Fibroblast of lung (primary cell): ENCODE measurements around the gene SMAD3. TPM values are rescaled to one million over a fixed set of nuclear protein-coding genes. Genes with fewer than 3 reads are reported as not detected.

Source experiments
- DNase-seq, 2 donors: peaks; one replicate each; pipeline versions ENCODE4 v3.0.0 to v3.0.0-alpha.2; 2010; ENCODE audit warnings: low read depth in 2 of 2
- H2AFZ ChIP-seq: 2 replicates; pipeline ENCODE4 v1.5.1; 2012; ENCODE audit warnings: low read length, control low read depth, inconsistent platforms
- H3K27ac ChIP-seq: 2 replicates; pipeline ENCODE4 v1.5.1; 2011; ENCODE audit warnings: low read length, control low read depth; ENCODE audit not compliant: insufficient read depth
- H3K27me3 ChIP-seq: 2 replicates; pipeline ENCODE4 v1.5.1; 2011; ENCODE audit warnings: mild to moderate bottlenecking, low read length; ENCODE audit not compliant: control insufficient read depth, insufficient read depth
- H3K36me3 ChIP-seq: 2 replicates; pipeline ENCODE4 v1.5.1; 2011; ENCODE audit warnings: low read length; ENCODE audit not compliant: control insufficient read depth, insufficient read depth
- H3K4me1 ChIP-seq: 2 replicates; pipeline ENCODE4 v1.5.1; 2011; ENCODE audit warnings: low read length; ENCODE audit not compliant: control insufficient read depth, insufficient read depth; ENCODE audit errors: extremely low read depth
- H3K4me2 ChIP-seq: 2 replicates; pipeline ENCODE4 v1.5.1; 2011; ENCODE audit warnings: low read length, control low read depth; ENCODE audit not compliant: insufficient read depth; ENCODE audit errors: extremely low read depth
- H3K4me3 ChIP-seq, 4 experiments: fragments of 200-600 bp in 1 of 4; sonication (generic) in 1 of 4; replicated peaks in 1 of 4; 2 replicates each; pipeline ENCODE4 v1.5.1; 2011 to 2016; ENCODE audit warnings: low read length in 4 of 4, low read depth in 3 of 4, mild to moderate bottlenecking in 3 of 4, control low read depth in 2 of 4, inconsistent platforms in 1 of 4, mixed read lengths in 1 of 4; ENCODE audit not compliant: insufficient read depth in 1 of 4; ENCODE audit errors: control extremely low read depth in 1 of 4
- H3K79me2 ChIP-seq: 2 replicates; pipeline ENCODE4 v1.5.1; 2012; ENCODE audit warnings: mild to moderate bottlenecking, low read length, inconsistent platforms; ENCODE audit not compliant: control insufficient read depth, insufficient read depth
- H3K9ac ChIP-seq: 2 replicates; pipeline ENCODE4 v1.5.1; 2011; ENCODE audit warnings: mild to moderate bottlenecking, low read length, control low read depth; ENCODE audit not compliant: insufficient read depth
- H3K9me3 ChIP-seq: 2 replicates; pipeline ENCODE4 v1.5.1; 2012; ENCODE audit warnings: low read depth, low read length; ENCODE audit not compliant: control insufficient read depth, insufficient read depth
- H4K20me1 ChIP-seq: 2 replicates; pipeline ENCODE4 v1.5.1; 2011; ENCODE audit warnings: low read length; ENCODE audit not compliant: control insufficient read depth, insufficient read depth; ENCODE audit errors: extremely low read depth
- EZH2 ChIP-seq: IDR thresholded peaks from 2 replicates; pipeline ENCODE4 v1.5.1; 2012; ENCODE audit warnings: low read length, control low read depth, mild to moderate bottlenecking; ENCODE audit errors: missing control alignments
- polyA plus RNA-seq, 2 donors: library from polyadenylated mRNA; depleted of rRNA in 1 of 2; stranded (reverse) in 1 of 2; unstranded in 1 of 2; fragments of >200 nt; gene quantifications; 2 replicates each; pipeline ENCODE4 v1.2.1, GENCODE V29; 2011 to 2012; ENCODE audit warnings: missing spikeins in 1 of 2
- total RNA-seq: library from RNA; depleted of rRNA; stranded (reverse); fragments of >200 nt; gene quantifications from 2 replicates; pipeline ENCODE4 v1.2.1, GENCODE V29; 2014
- TF ChIP-seq, protein P1 (sequence below), 2 donors: IDR thresholded peaks in 1 of 2; conservative IDR thresholded peaks in 1 of 2; 1 replicate in 1 of 2; 2 replicates in 1 of 2; pipeline ENCODE4 v1.5.1; 2011 to 2012; ENCODE audit warnings: low read length in 2 of 2, control low read depth in 1 of 2, inconsistent platforms in 1 of 2, low read depth in 1 of 2, mild to moderate bottlenecking in 1 of 2

SMAD3 gene
- total and polyA plus RNA-seq, 2 donors (not counting 1 experiment from before 2014, with no cell fraction given) = 69.9 to 173 TPM

DNA sequence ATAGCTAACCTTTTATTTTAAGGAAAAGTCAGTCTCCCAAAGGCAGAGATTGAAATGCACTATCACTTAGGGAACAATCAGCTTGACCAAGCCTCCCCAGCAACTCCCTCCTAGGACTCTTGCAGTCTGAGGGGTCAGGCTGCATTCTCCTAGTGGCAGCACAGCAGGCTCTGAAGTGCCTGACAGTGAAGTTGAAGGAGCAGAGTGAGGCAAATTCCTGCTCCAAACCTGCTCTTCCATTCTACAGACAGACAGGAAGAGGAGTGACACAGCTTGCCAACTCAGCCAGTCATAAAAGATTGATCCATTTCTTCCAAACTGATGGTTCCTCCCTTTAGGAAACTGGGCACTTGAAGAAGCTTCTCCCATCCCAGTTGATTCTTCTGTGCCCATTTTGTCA, 43.9 kb upstream of the SMAD3 start:
- H3K27me3 ChIP-seq = no peaks in the 10 kb centered on the region
- no peaks in the 10 kb centered on the region for H3K79me2 ChIP-seq
- no peak overlapping the region for H2AFZ ChIP-seq
- H3K4me2 ChIP-seq = no peak overlapping the region
- H3K4me3 ChIP-seq = no peak overlapping the region
- no peaks in the 10 kb centered on the region for H3K9me3 ChIP-seq
- DNase-seq = no peak
- no peak for TF ChIP-seq EZH2
- TF ChIP-seq, protein P1, sequence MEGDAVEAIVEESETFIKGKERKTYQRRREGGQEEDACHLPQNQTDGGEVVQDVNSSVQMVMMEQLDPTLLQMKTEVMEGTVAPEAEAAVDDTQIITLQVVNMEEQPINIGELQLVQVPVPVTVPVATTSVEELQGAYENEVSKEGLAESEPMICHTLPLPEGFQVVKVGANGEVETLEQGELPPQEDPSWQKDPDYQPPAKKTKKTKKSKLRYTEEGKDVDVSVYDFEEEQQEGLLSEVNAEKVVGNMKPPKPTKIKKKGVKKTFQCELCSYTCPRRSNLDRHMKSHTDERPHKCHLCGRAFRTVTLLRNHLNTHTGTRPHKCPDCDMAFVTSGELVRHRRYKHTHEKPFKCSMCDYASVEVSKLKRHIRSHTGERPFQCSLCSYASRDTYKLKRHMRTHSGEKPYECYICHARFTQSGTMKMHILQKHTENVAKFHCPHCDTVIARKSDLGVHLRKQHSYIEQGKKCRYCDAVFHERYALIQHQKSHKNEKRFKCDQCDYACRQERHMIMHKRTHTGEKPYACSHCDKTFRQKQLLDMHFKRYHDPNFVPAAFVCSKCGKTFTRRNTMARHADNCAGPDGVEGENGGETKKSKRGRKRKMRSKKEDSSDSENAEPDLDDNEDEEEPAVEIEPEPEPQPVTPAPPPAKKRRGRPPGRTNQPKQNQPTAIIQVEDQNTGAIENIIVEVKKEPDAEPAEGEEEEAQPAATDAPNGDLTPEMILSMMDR (conservative IDR thresholded peaks at IDR 0.05 in 1 of 2, IDR thresholded peaks at IDR 0.05 in 1 of 2; ENCODE audit: low read depth in 1 of 2, low read length in 2 of 2) = no peak
- H3K27ac ChIP-seq = no peak overlapping the region
- no peaks in the 10 kb centered on the region for H4K20me1 ChIP-seq
- H3K9ac ChIP-seq = no peak overlapping the region
- peaks cover 27% of the 10 kb centered on the region for H3K4me1 ChIP-seq
- no peaks in the 10 kb centered on the region for H3K36me3 ChIP-seq

DNA sequence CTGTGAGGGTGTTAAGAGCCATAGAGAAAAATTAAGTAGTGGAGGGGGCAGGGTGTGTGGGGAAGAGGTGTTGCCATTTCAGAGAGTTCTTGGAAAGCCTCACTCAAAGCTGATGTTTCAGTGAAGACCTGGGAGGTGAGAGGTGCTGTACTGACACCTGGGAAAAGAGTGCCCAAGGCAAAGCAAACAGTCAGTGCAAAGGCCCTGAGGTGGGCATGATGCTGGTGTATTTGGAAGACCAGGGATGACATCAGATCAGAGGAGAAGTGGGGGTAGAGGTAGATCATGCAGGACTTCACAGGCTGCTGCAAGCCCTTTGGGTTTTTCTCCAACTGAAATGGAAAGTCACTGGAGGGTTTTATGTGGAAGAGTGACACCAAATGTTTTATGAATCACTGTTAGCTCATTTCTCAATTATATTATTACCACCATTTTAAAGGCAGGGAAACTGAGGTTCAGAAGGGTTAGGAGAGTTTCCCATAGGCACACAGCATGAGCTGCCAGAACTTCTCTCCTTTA, 42.8 kb upstream of the SMAD3 start:
- H2AFZ ChIP-seq = no peak overlapping the region
- no peak overlapping the region for H3K4me3 ChIP-seq
- no peak overlapping the region for H3K4me2 ChIP-seq
- no peaks in the 10 kb centered on the region for H4K20me1 ChIP-seq
- TF ChIP-seq, protein P1 (conservative IDR thresholded peaks at IDR 0.05 in 1 of 2, IDR thresholded peaks at IDR 0.05 in 1 of 2; ENCODE audit: low read depth in 1 of 2, low read length in 2 of 2) = no peak
- no peak for TF ChIP-seq EZH2
- no peaks in the 10 kb centered on the region for H3K36me3 ChIP-seq
- H3K27me3 ChIP-seq = no peaks in the 10 kb centered on the region
- H3K27ac ChIP-seq = no peak overlapping the region
- H3K4me1 ChIP-seq = peaks cover 30% of the 10 kb centered on the region
- H3K9ac ChIP-seq = no peak overlapping the region
- H3K79me2 ChIP-seq = no peaks in the 10 kb centered on the region
- no peaks in the 10 kb centered on the region for H3K9me3 ChIP-seq
- DNase-seq = no peak

DNA sequence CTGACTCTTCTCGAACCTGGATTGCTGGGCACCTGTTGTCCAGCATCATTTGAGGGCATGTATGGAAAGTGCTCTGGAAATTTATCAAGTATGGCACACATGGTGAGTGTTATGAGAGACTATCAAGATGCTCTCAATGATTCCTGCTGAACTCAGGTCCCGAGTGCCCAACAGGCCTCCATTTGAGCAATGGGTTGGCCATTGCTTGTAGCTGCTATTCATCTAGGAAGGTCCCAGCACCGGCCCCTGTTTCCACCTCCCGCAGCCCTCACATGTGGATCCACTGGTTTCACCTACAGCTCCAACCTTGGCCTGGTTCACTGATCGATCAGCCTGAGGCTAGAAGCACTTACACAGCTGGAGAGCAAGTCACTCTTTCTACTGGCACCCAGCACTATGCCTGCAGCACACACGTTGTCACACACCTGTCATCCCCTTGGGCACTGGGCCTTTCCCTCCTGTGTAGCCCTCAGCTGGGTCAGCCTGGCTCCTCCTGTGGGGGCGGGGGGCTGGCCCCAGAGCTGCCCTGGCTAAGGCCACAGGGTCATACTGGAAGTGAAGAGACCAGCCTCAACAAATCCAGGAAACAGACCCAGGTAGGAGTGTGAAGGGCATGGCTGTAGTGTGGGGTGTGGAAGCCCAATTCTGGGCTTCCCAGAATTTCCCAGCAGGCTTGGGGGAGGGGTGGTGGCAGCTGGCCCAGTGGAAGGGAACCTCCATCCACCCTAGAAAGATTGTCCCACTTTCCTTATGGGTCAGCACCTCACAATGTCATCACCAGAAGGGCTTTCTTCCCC, 41.7 kb upstream of the SMAD3 start:
- Histone ChIP-seq H3K4me2 (peak overlapping the region; percentile 65), H3K79me2 (no peaks in the 10 kb centered on the region), H3K4me3 (no peak overlapping the region), H3K27ac (peak overlapping the region; percentile 67), H3K4me1 (peaks cover 32% of the 10 kb centered on the region), H4K20me1 (no peaks in the 10 kb centered on the region), H3K9ac (no peak overlapping the region), H2AFZ (no peak overlapping the region), H3K9me3 (no peaks in the 10 kb centered on the region), H3K36me3 (no peaks in the 10 kb centered on the region), H3K27me3 (no peaks in the 10 kb centered on the region)
- no peak for DNase-seq
- no peak for TF ChIP-seq EZH2
- TF ChIP-seq, protein P1 (conservative IDR thresholded peaks at IDR 0.05 in 1 of 2, IDR thresholded peaks at IDR 0.05 in 1 of 2; ENCODE audit: low read depth in 1 of 2, low read length in 2 of 2) = no peak
